ENCODE results near the gene OSBPL8.

Gene OSBPL8

DNA sequence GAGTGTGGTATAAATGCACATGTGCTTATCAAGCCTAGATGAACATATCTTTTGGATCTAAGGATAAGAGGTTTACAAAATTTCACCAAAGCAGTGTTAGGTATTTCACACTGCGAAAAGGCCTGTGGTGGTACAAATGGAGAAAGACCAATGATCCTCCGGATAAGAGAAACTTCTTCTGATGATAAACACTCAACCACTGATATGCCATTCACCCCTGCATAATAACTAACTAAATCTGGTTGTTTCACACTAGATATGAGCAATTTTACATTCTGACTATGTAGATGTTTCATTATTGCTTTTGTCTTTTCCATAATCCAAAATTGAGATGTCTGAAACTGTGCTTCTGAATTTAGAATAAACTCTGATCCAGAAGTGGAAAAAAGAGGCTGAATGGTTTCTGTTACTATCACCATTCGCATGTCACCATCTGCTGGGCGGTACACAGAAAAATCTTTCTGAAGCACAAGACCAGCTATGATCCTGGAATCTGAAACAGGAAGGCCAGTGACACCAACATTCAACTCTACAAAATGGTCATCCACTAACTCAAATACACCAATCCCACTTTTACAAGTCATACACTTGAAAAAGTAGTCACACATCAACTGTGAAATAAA is 212.7 kb downstream of the OSBPL8 start:
- Histone ChIP-seq H3K9ac (ENCODE audit: insufficient read length, low read depth) (peak overlapping the region; percentile 97), H3K9me3 (ENCODE audit: insufficient read depth, low read length) (no peaks in the 10 kb centered on the region), H3K36me3 (ENCODE audit: insufficient read depth, insufficient read length, low read length) (peaks cover 18% of the 10 kb centered on the region), H3K4me1 (ENCODE audit: insufficient read depth, insufficient read length) (no peaks in the 10 kb centered on the region), H3K4me3 (ENCODE audit: insufficient read length, low read depth) (peak overlapping the region; percentile 98), H3K27me3 (ENCODE audit: insufficient read depth, insufficient read length) (no peaks in the 10 kb centered on the region)
- DNase-seq (ENCODE audit: low read depth, low spot score) = no peak
- no peak for TF ChIP-seq ZNF274 (IDR thresholded peaks at IDR 0.05; ENCODE audit: low read depth, low read length)
- no peak for TF ChIP-seq SUZ12 (IDR thresholded peaks at IDR 0.05; ENCODE audit: extremely low read depth, insufficient read depth, insufficient read length)
- no peak for TF ChIP-seq YY1 (IDR thresholded peaks at IDR 0.05; ENCODE audit: insufficient read depth, insufficient read length)

GRCh38 chr12:76346236-76346635 is 213.3 kb downstream of the OSBPL8 start:
- TF ChIP-seq ZNF274 (IDR thresholded peaks at IDR 0.05; ENCODE audit: low read depth, low read length) = no peak
- no peak for TF ChIP-seq SUZ12 (IDR thresholded peaks at IDR 0.05; ENCODE audit: extremely low read depth, insufficient read depth, insufficient read length)
- TF ChIP-seq YY1 (IDR thresholded peaks at IDR 0.05; ENCODE audit: insufficient read depth, insufficient read length) = no peak
- H3K9ac ChIP-seq (ENCODE audit: insufficient read length, low read depth) = no peak overlapping the region
- H3K4me3 ChIP-seq (ENCODE audit: insufficient read length, low read depth) = no peak overlapping the region
- H3K27me3 ChIP-seq (ENCODE audit: insufficient read depth, insufficient read length) = no peaks in the 10 kb centered on the region
- H3K9me3 ChIP-seq (ENCODE audit: insufficient read depth, low read length) = no peaks in the 10 kb centered on the region
- peaks cover 18% of the 10 kb centered on the region for H3K36me3 ChIP-seq (ENCODE audit: insufficient read depth, insufficient read length, low read length)
- H3K4me1 ChIP-seq (ENCODE audit: insufficient read depth, insufficient read length) = no peaks in the 10 kb centered on the region
- DNase-seq (ENCODE audit: low read depth, low spot score) = no peak

DNA sequence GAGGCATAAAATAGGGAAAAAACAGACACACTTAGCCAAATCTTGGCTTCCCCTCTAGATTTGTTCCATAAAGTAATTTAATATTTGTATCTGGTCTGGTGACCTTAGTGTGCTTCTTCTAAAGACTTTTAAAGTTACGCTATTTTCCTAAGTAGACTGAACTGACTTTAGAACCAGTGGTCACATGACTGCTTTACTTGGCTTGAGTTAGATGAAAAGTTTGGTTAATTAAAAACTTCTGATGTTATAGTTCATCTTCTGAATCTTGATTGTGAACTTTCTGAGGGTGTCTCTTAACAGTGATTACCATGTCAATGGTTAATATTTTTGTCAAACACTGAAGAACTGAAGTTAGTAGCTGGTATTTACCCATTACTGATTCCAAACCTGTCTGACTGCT is 214.0 kb downstream of the OSBPL8 start:
- H3K4me3 ChIP-seq (ENCODE audit: insufficient read length, low read depth) = no peak overlapping the region
- H3K4me1 ChIP-seq (ENCODE audit: insufficient read depth, insufficient read length) = no peaks in the 10 kb centered on the region
- no peak overlapping the region for H3K9ac ChIP-seq (ENCODE audit: insufficient read length, low read depth)
- no peak for TF ChIP-seq YY1 (IDR thresholded peaks at IDR 0.05; ENCODE audit: insufficient read depth, insufficient read length)
- TF ChIP-seq ZNF274 (IDR thresholded peaks at IDR 0.05; ENCODE audit: low read depth, low read length) = no peak
- no peak for TF ChIP-seq SUZ12 (IDR thresholded peaks at IDR 0.05; ENCODE audit: extremely low read depth, insufficient read depth, insufficient read length)
- no peaks in the 10 kb centered on the region for H3K27me3 ChIP-seq (ENCODE audit: insufficient read depth, insufficient read length)
- H3K36me3 ChIP-seq (ENCODE audit: insufficient read depth, insufficient read length, low read length) = peaks cover 18% of the 10 kb centered on the region
- no peaks in the 10 kb centered on the region for H3K9me3 ChIP-seq (ENCODE audit: insufficient read depth, low read length)
- DNase-seq (ENCODE audit: low read depth, low spot score) = no peak

DNA sequence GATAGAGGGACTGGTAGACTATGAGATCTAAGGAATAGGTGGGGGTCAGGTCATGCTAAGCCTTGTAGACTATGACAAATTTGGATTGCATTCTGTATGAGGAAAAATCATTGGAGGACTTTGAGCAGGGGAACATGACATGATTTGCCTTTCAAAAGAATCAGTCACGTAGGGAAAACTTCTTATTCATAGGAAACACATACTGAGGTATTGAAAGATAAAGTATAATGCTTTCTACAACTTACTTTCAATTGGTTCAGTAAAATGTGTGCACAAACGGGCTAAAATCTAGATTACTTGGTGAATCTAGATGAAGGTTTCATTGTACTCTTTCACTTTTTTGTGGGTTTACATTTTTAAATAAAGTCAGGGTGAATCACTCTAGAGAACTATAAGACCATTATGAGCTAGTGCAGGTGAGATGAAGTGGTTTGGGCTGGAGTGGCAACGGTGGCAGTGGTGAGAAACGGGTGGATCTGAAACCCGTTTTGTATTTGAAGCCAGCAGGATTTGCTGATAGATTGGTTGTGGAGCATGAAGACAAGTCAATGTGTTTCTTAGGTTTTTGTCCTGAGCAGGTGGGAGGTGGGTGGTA is 218.0 kb downstream of the OSBPL8 start:
- H3K36me3 ChIP-seq (ENCODE audit: insufficient read depth, insufficient read length, low read length) = peaks cover 14% of the 10 kb centered on the region
- H3K4me1 ChIP-seq (ENCODE audit: insufficient read depth, insufficient read length) = no peaks in the 10 kb centered on the region
- H3K27me3 ChIP-seq (ENCODE audit: insufficient read depth, insufficient read length) = no peaks in the 10 kb centered on the region
- no peaks in the 10 kb centered on the region for H3K9me3 ChIP-seq (ENCODE audit: insufficient read depth, low read length)
- TF ChIP-seq ZNF274 (IDR thresholded peaks at IDR 0.05; ENCODE audit: low read depth, low read length) (no peak), YY1 (IDR thresholded peaks at IDR 0.05; ENCODE audit: insufficient read depth, insufficient read length) (no peak), SUZ12 (IDR thresholded peaks at IDR 0.05; ENCODE audit: extremely low read depth, insufficient read depth, insufficient read length) (no peak)
- DNase-seq (ENCODE audit: low read depth, low spot score) = no peak
- no peak overlapping the region for H3K9ac ChIP-seq (ENCODE audit: insufficient read length, low read depth)
- H3K4me3 ChIP-seq (ENCODE audit: insufficient read length, low read depth) = no peak overlapping the region

- H3K4me3 ChIP-seq (ENCODE audit: insufficient read length, low read depth) = no peak overlapping the region
- DNase-seq (ENCODE audit: low read depth, low spot score) = no peak
- no peaks in the 10 kb centered on the region for H3K4me1 ChIP-seq (ENCODE audit: insufficient read depth, insufficient read length)
- TF ChIP-seq ZNF274 (IDR thresholded peaks at IDR 0.05; ENCODE audit: low read depth, low read length) (no peak), YY1 (IDR thresholded peaks at IDR 0.05; ENCODE audit: insufficient read depth, insufficient read length) (no peak), SUZ12 (IDR thresholded peaks at IDR 0.05; ENCODE audit: extremely low read depth, insufficient read depth, insufficient read length) (no peak)
- H3K9me3 ChIP-seq (ENCODE audit: insufficient read depth, low read length) = no peaks in the 10 kb centered on the region
- no peak overlapping the region for H3K9ac ChIP-seq (ENCODE audit: insufficient read length, low read depth)
- H3K36me3 ChIP-seq (ENCODE audit: insufficient read depth, insufficient read length, low read length) = peaks cover 8% of the 10 kb centered on the region
- H3K27me3 ChIP-seq (ENCODE audit: insufficient read depth, insufficient read length) = no peaks in the 10 kb centered on the region
Observed at GRCh38 chr12:76340680-76341435, 218.7 kb downstream of the OSBPL8 start.

DNA sequence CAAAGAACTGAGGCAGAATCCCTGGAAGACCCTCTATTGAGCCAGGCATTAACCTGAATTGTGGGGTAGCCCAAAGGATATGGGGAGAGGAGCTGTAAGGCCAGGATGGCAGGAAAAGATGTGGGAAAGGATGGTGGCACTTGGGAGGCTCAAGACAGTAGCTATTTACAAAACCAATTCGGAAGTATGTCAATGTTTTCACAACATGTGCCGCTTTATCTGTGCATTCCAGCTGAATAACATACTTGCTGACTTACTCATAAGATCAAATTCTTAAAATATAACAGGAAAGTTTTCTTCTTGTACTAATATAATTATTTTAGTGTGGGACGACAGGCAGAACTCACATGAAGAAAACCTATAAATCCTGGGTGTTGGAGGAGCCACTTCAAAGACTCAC is 222.0 kb downstream of the OSBPL8 start:
- no peak for DNase-seq (ENCODE audit: low read depth, low spot score)
- Histone ChIP-seq H3K27me3 (ENCODE audit: insufficient read depth, insufficient read length) (no peaks in the 10 kb centered on the region), H3K4me1 (ENCODE audit: insufficient read depth, insufficient read length) (no peaks in the 10 kb centered on the region), H3K9ac (ENCODE audit: insufficient read length, low read depth) (no peak overlapping the region), H3K36me3 (ENCODE audit: insufficient read depth, insufficient read length, low read length) (no peaks in the 10 kb centered on the region), H3K9me3 (ENCODE audit: insufficient read depth, low read length) (no peaks in the 10 kb centered on the region), H3K4me3 (ENCODE audit: insufficient read length, low read depth) (no peak overlapping the region)
- TF ChIP-seq ZNF274 (IDR thresholded peaks at IDR 0.05; ENCODE audit: low read depth, low read length) (no peak), SUZ12 (IDR thresholded peaks at IDR 0.05; ENCODE audit: extremely low read depth, insufficient read depth, insufficient read length) (no peak), YY1 (IDR thresholded peaks at IDR 0.05; ENCODE audit: insufficient read depth, insufficient read length) (no peak)

- DNase-seq (ENCODE audit: low read depth, low spot score) = no peak
- Histone ChIP-seq H3K9me3 (ENCODE audit: insufficient read depth, low read length) (0 out of 2 replicates have a peak, but pooled peaks cover 9% of the 10 kb centered on the region), H3K9ac (ENCODE audit: insufficient read length, low read depth) (no peak overlapping the region), H3K4me1 (ENCODE audit: insufficient read depth, insufficient read length) (no peaks in the 10 kb centered on the region), H3K27me3 (ENCODE audit: insufficient read depth, insufficient read length) (no peaks in the 10 kb centered on the region), H3K4me3 (ENCODE audit: insufficient read length, low read depth) (no peak overlapping the region), H3K36me3 (ENCODE audit: insufficient read depth, insufficient read length, low read length) (no peaks in the 10 kb centered on the region)
- TF ChIP-seq YY1 (IDR thresholded peaks at IDR 0.05; ENCODE audit: insufficient read depth, insufficient read length) = no peak
- no peak for TF ChIP-seq ZNF274 (IDR thresholded peaks at IDR 0.05; ENCODE audit: low read depth, low read length)
Observed at GRCh38 chr12:76332606-76333005, 227.0 kb downstream of the OSBPL8 start.
